Stimulated activated CD4-positive, alpha-beta T cell treated with anti-CD3 and anti-CD28 coated beads, TNF-alpha, amount 100 ng/mL, for 1 hour (primary cell): ENCODE measurements around the gene CCNYL1.

ENCODE experiments used
- DNase-seq, 3 donors: peaks; one replicate each; pipeline ENCODE4 v3.0.0-alpha.2; 2020; ENCODE audit warnings: low read depth in 3 of 3, low spot score in 1 of 3

Gene CCNYL1

DNA sequence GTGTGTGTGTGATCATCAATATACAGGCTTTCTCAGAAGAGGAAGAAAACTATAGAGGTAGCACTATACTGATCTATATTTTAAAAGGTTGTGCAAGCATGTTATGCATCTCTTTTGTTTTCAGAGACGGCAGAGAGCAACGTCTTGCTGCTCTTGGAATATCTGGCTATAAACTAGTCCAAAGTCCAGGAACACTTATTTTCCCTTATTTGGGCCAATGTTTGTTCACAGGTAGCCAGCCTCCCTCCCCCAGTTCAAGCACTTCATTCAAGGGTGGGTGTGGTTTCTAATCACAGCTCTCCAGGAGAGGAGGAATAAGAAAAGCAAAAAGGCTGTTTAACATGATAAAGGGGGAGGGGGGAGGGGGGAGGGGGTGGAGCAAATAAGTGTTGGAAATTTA, 54.1 kb downstream of the CCNYL1 start:
- no peak for DNase-seq

DNA sequence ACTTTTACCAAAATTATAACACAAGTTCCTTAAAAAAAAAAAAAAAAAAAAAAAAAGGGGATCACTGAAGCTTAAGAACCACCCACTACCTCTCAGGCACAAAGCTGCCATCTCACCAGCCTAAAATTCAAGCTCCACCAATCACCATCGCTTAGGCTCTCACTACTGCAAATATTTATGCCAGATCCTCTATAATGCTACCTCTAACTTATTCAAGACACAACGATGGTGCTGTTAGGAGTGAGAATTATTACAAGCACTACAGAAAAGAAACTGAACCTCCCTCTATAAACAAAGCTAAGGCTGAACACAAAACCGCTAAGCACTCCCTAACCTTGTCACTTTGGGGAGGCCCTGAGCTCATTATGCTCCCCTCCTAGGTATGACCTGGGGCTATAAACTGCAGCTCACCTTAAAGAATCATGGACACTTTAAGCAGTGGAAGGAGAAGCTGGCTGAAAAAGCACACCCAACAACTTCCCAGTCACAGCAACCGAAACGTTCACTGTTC, 54.7 kb downstream of the CCNYL1 start:
- no peak for DNase-seq

DNA sequence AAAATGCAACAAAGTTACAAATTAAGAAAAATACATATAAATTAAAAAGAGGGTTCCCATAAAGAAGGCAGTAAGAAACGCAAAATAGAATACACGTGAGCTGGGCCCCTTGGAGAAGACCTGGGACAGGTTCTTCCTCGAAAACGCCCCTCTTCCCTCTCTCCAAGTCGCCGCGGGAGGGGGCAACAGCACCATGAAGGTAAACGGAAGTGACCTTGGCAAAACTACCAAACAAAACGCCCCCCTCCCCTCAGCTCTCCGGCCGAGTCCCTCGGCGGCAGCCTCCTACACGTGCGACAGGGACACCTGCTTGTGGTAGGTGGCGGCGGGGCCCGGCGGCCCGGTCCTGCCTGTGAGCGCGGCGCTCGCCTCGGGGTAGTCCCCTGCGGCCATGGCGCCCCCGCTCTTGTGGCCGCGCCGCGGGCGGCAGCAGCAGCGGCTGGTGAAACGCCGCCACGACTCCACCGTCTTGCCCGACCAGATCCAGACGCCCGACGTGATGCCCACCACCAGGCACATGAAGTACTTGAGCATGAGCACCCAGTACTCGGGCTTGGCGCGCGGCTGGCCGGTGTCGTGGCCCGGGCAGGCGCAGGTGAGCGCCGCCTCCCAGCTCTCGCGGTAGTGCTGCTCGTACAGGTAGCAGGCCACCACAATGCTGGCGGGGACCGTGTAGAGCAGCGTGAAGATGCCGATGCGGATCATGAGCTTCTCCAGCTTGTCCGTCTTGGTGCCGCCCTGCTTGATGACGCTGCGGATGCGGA, 55.4 kb downstream of the CCNYL1 start:
- no peak for DNase-seq

DNA sequence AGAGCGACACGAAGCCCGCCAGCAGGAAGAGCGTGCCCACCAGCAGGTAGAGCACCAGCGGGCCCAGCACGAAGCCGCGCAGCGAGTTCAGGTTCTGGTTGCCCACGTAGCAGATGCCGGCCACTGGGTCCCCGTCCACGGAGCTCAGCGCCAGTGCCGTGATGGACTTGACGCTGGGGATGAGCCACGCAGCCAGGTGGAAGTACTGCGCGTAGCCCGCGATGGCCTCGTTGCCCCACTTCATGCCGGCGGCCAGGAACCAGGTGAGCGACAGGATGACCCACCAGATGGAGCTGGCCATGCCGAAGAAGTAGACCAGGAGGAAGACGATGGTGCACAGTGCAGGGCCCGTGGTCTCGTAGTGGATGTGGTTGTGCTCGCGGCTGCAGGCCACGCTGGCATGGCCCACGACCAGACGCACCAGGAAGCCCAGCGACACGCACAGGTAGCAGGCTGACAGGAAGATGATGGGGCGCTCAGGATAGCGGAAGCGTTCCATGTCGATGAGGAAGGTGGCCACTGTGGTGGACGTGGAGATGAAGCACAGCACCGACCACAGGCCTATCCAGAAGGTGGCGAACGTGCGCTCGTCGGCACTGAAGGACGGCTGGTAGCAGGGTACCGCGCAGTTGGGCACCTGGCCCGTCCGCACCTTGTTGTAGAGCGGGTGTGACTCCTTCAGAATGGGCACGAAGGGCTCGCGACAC, 56.2 kb downstream of the CCNYL1 start:
- no peak for DNase-seq

DNA sequence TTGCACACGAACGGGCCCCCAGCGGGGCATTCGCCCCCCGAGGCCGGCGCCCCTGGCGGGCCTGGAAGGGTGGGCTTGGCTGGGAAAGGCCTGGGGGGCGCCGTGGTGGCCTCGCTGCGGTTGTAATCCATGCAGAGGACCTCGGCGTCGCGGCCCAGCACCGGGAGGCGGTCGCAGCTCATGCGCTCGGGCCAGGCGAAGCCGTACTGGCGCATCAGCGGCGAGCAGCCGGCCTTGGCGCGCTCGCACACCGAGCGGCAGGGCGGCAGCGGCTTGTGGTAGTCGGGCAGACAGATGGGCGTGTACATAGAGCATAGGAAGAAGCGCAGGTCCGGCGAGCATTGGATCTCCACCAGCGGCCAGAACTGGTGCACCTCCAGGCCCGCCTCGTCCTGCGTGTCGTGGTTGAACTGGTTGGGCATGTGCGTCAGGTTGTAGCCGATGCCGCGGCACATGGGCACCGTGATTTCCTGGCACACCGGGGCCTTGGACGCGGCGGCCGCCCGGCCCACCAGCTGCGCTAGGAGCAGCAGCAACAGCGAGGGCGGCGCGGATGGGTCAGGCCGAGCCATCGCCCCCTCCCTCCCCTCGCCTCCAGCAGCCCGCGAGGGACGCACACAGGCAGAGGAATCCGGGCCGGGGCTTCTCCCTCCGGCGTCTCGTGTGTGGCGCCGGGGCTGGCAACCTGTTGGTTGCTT, 56.9 kb downstream of the CCNYL1 start:
- no peak for DNase-seq

GRCh38 chr2:207768866-207769596, 57.6 kb downstream of the CCNYL1 start:
- no peak for DNase-seq

- no peak for DNase-seq
Measured at GRCh38 chr2:207770602-207771404, 59.4 kb downstream of the CCNYL1 start.

GRCh38 chr2:207771421-207771820, 60.0 kb downstream of the CCNYL1 start:
- no peak for DNase-seq

- no peak for DNase-seq
Measured at GRCh38 chr2:207772081-207772843, 60.8 kb downstream of the CCNYL1 start.

DNA sequence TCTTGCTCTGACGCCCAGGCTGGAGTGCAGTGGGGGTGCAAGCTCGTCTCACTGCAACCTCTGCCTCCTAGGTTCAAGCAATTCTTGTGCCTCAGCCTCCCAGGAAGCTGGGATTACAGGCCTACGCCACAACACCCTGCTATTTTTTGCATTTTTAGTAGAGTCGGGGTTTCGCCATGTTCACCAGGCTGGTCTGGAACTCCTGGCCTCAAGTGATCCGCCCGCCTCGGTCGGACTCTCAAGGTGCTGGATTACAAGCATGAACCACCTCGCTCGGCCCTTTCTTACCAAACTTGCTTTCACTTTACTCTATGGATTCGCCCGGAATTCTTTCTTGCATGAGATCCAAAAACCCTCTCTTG, 61.4 kb downstream of the CCNYL1 start:
- no peak for DNase-seq

GRCh38 chr2:207775473-207775872, 64.0 kb downstream of the CCNYL1 start:
- DNase-seq = no peak

- no peak for DNase-seq
Measured at GRCh38 chr2:207777124-207777523, 65.7 kb downstream of the CCNYL1 start.

GRCh38 chr2:207778298-207778882, 67.0 kb downstream of the CCNYL1 start:
- DNase-seq = no peak

DNA sequence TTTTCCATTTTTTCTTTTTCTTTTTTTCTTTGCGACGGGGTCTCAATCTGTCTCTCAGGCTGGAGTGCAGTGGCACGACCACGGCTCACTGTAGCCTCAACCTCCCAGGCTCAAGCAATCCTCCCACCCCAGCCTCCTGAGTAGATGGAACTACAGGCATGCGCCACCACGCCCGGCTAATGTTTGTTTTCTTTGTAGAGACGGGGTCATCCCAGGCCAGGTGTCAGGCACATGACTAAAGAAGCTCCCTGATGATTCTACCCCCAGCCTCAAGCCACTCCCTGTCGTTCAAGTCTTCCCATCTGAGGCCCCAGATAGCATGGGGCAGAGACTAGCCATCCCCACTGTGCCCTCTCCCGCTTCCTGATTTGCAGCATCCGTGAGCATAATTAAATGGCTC, 68.1 kb downstream of the CCNYL1 start:
- DNase-seq = no peak

DNA sequence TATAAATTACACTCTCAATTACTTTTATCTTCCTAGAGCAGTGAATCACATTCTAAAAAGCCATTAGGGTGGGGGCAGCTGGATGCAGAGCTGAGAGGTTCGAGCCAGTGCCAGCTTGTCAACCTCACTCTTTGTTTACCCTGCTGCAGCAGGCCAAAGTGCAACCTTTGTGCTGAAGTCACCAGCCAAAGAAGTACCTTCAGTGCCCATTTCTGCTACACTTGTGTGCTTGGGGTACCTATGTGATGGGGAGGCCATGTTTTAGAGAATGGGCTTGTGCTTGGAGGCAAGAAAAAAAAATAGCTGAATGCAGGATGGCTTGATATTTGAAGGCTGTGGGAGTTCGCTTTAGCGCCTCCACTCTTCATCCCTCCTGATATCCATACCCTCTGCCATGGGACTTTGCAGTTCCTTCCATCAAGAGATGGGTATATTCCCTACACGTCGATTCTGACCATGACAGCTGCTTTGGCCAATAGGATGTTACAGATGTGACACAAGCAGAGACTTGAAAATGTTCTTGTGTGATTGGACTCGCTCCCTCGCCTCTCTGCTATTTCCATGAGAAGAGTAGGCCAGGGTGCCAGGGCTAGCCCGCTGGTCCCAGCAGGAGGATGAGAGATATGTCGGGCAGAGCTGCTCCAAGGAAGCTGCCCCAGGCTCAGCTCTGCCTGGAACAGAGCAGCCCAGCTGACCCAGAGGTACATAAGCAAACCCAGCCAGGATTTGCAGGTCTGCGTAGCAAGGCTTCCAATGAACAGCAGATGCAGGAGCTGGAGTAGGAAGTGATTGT, 71.0 kb downstream of the CCNYL1 start:
- no peak for DNase-seq

- DNase-seq = no peak
Measured at GRCh38 chr2:207783514-207783913, 72.1 kb downstream of the CCNYL1 start.

GRCh38 chr2:207784898-207785297, 73.5 kb downstream of the CCNYL1 start:
- no peak for DNase-seq

- no peak for DNase-seq
Measured at GRCh38 chr2:207787017-207787416, 75.6 kb downstream of the CCNYL1 start.

DNA sequence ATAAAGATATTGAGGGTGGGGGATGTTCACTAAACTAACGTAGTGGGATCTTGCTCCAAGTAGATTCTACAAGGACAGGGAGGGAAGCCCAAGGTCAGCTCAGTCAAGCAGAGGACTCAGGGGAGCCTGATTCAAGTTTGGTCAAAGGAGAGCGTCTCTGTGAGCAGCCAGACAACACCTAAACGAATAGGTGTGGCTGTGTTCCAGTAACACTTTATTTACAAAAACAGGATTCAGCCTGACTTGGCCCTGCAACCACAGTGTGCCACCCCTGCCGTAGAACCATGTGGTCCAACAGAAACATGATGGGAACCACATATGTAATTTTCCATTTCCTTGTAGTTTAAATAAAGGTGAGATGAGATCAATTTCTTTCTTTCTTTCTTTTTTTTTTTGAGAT, 76.4 kb downstream of the CCNYL1 start:
- DNase-seq = no peak
